ENCODE data around the gene PVALEF. TPM values are rescaled to one million over a fixed set of nuclear protein-coding genes. Genes with fewer than 3 reads are reported as not detected.

The PVALEF gene
- total and polyA plus RNA-seq, 2 of the 8 experiments (the other 6 are each of a cell fraction or from before 2014, with no cell fraction given), result 0.03 TPM; not detected in 1

- Histone ChIP-seq H3K4ac (replicated peaks; ENCODE audit: insufficient read length, low read depth, low read length) (no peak overlapping the region), H3K9ac (replicated peaks in 1 of 4; ENCODE audit: extremely low read depth in 1 of 4, low read depth in 3 of 4, low read length in 3 of 4) (no peak overlapping the region), H4K91ac (replicated peaks; ENCODE audit: insufficient read length, low read length) (no peak overlapping the region), H3K36me3 (ENCODE audit: control insufficient read depth in 2 of 4, insufficient read depth in 4 of 4, low read length in 3 of 4) (peaks cover 0 to 17% (median 3%) of the 10 kb centered on the region in 4 experiments; a peak in 3 of 8 replicates), H4K20me1 (replicated peaks in 1 of 2; ENCODE audit: control insufficient read depth in 1 of 2, insufficient read depth in 2 of 2, low read length in 2 of 2) (peaks cover 0 to 2% of the 10 kb centered on the region in 2 experiments), H2AFZ (ENCODE audit: low read length) (no peak overlapping the region), H2BK20ac (ENCODE audit: low read length) (no peak overlapping the region), H4K5ac (ENCODE audit: insufficient read length, low read depth, low read length) (no peak overlapping the region), H3K79me2 (ENCODE audit: control insufficient read depth in 1 of 2, insufficient read depth in 2 of 2, low read length in 2 of 2) (no peaks in the 10 kb centered on the region), H3K27me3 (replicated peaks in 1 of 4; ENCODE audit: control insufficient read depth in 3 of 4, extremely low read depth in 1 of 4, insufficient read depth in 3 of 4, low read length in 3 of 4) (no peaks in the 10 kb centered on the region), H2BK15ac (ENCODE audit: low read length) (no peak overlapping the region), H3K14ac (ENCODE audit: insufficient read length) (no peak overlapping the region), H3K4me3 (ENCODE audit: extremely low read depth in 1 of 4, insufficient read depth in 2 of 4, low read depth in 3 of 4, low read length in 4 of 4) (no peak overlapping the region), H3K23me2 (ENCODE audit: low read depth, low read length) (no peaks in the 10 kb centered on the region), H2BK120ac (replicated peaks; ENCODE audit: low read depth, low read length) (no peak overlapping the region), H3K4me2 (ENCODE audit: insufficient read depth in 1 of 2, low read depth in 2 of 2, low read length in 2 of 2) (no peak overlapping the region), H2BK12ac (ENCODE audit: low read depth, low read length) (no peak overlapping the region), H3K79me1 (ENCODE audit: low read depth, low read length) (no peaks in the 10 kb centered on the region), H3K23ac (ENCODE audit: insufficient read length) (no peak overlapping the region), H4K8ac (ENCODE audit: extremely low read depth, insufficient read depth, low read length) (no peak overlapping the region), H3K56ac (replicated peaks; ENCODE audit: insufficient read length, low read depth, low read length) (no peak overlapping the region), H3K27ac (ENCODE audit: low read depth, low read length) (no peak overlapping the region), H3K4me1 (replicated peaks in 1 of 4; ENCODE audit: control insufficient read depth in 3 of 4, insufficient read depth in 4 of 4, low read length in 3 of 4) (no peaks in the 10 kb centered on the region), H2BK5ac (ENCODE audit: low read depth, low read length) (no peak overlapping the region), H3K18ac (ENCODE audit: extremely low read depth, low read length) (no peak overlapping the region), H2AK5ac (ENCODE audit: low read depth, low read length) (no peak overlapping the region), H3K9me3 (ENCODE audit: insufficient read depth in 2 of 2, low read depth in 1 of 2, low read length in 1 of 2) (no peaks in the 10 kb centered on the region)
- no peak for TF ChIP-seq USF2 (IDR thresholded peaks at IDR 0.05; ENCODE audit: low read length)
- TF ChIP-seq FOSL1 (IDR thresholded peaks at IDR 0.05; ENCODE audit: insufficient read depth, low read depth, low read length), result no peak
- TF ChIP-seq SRF (IDR thresholded peaks at IDR 0.05; ENCODE audit: low read depth, low read length), result no peak
- CTCF ChIA-PET (ENCODE audit: partially characterized antibody), result interaction anchor here (1.1 to 3.2 kb wide), 8 partner anchors 10 to 93 kb away, joined by 3 to 25 read pairs (median 4); no protein-coding TSS in a partner anchor
- no peak for FAIRE-seq
- 93% methylated on average over 14 of the region's 20 CpGs; no CpG with 5 or more reads in 1 of the 2 experiments for WGBS, 2 experiments (ENCODE audit: extremely low coverage in 1 of 2, insufficient coverage in 1 of 2, insufficient read length in 1 of 2, insufficient replicate concordance in 2 of 2, low coverage in 1 of 2, low lambda C conversion rate in 2 of 2, missing lambda C conversion rate in 1 of 2)
- DNase-seq (ENCODE audit: low read depth in 1 of 2, low spot score in 2 of 2), result no peak
- POLR2A ChIA-PET (ENCODE audit: partially characterized antibody), result interaction anchor here (1.2 kb wide), 1 partner anchor 54 kb away, joined by 3 read pairs; no protein-coding TSS in a partner anchor
Observed at GRCh38 chr17:81191116-81191515, 25.8 kb downstream of the PVALEF start.
